B cell (primary cell): ENCODE measurements around the gene ADSS1. TPM values are rescaled to one million over a fixed set of nuclear protein-coding genes. Genes with fewer than 3 reads are reported as not detected.

Experiments
- ATAC-seq: fragments of 200-7000 bp; cut with Tn5 transposase; one replicate; pipeline ENCODE4 v1.10.0; 2021; ENCODE audit warnings: low read depth, mild to moderate bottlenecking, moderate number of reproducible peaks, moderate library complexity
- CTCF ChIA-PET: fragments of 350-600 bp; sonication (Branson Sonifier 250); formaldehyde crosslinking; loops from one replicate; lab custom pipeline; 2021; ENCODE audit warnings: antibody characterized with exemption, inconsistent platforms; lab: Charles Lee
- POLR2A ChIA-PET: fragments of 350-600 bp; sonication (Branson Sonifier 250); formaldehyde crosslinking; loops from one replicate; lab custom pipeline; 2021; ENCODE audit warnings: antibody characterized with exemption; lab: Charles Lee
- DNase-seq: peaks from one replicate; pipeline ENCODE4 v3.0.0; 2013
- H2AFZ ChIP-seq: 2 replicates; pipeline ENCODE4 v1.6.1; 2012; ENCODE audit warnings: mild to moderate bottlenecking, low read depth, low read length; ENCODE audit not compliant: insufficient read depth, poor library complexity, severe bottlenecking
- H3K27ac ChIP-seq, 2 donors: 1 replicate in 1 of 2; 2 replicates in 1 of 2; pipeline ENCODE4 v1.5.1; 2012 to 2013; ENCODE audit warnings: low read length in 2 of 2, mild to moderate bottlenecking in 2 of 2, moderate library complexity in 1 of 2
- H3K27me3 ChIP-seq, 4 experiments: fragments of 200-600 bp in 1 of 4; sonication (generic) in 1 of 4; replicated peaks in 1 of 4; 1 replicate in 2 of 4; 2 replicates in 2 of 4; pipeline versions ENCODE4 v1.6.1 to v1.7.0; 2013 to 2016; ENCODE audit warnings: low read length in 3 of 4, mild to moderate bottlenecking in 2 of 4, mixed read lengths in 1 of 4, moderate library complexity in 1 of 4; ENCODE audit not compliant: insufficient read depth in 4 of 4, control insufficient read depth in 3 of 4; ENCODE audit errors: control extremely low read depth in 1 of 4
- H3K36me3 ChIP-seq, 2 experiments: replicated peaks in 1 of 2; 1 replicate in 1 of 2; 2 replicates in 1 of 2; pipeline versions ENCODE4 v1.6.1 to v1.7.1; 2013; ENCODE audit warnings: low read length in 1 of 2; ENCODE audit not compliant: insufficient read depth in 2 of 2, control insufficient read depth in 1 of 2; ENCODE audit errors: control extremely low read depth in 1 of 2, extremely low read depth in 1 of 2
- H3K4me1 ChIP-seq, 2 donors: fragments of 200-600 bp in 1 of 2; sonication (generic) in 1 of 2; 1 replicate in 1 of 2; 2 replicates in 1 of 2; pipeline versions ENCODE4 v1.5.1 to v1.6.1; 2013 to 2017; ENCODE audit warnings: low read length in 2 of 2; ENCODE audit not compliant: control insufficient read depth in 2 of 2, insufficient read depth in 2 of 2
- H3K4me2 ChIP-seq: replicated peaks from 2 replicates; pipeline ENCODE3; 2012; ENCODE audit warnings: mild to moderate bottlenecking, low read depth, low read length; ENCODE audit not compliant: poor library complexity, severe bottlenecking
- H3K4me3 ChIP-seq, 5 experiments: fragments of 200-600 bp in 1 of 5; sonication (generic) in 1 of 5; 1 replicate in 3 of 5; 2 replicates in 2 of 5; pipeline versions ENCODE4 v1.5.1 to v1.7.0; 2011 to 2016; ENCODE audit warnings: low read length in 4 of 5, mild to moderate bottlenecking in 4 of 5, low read depth in 2 of 5, control low read depth in 1 of 5, moderate library complexity in 1 of 5; ENCODE audit not compliant: insufficient read depth in 1 of 5; ENCODE audit errors: control extremely low read depth in 1 of 5, extremely low read depth in 1 of 5
- H3K79me2 ChIP-seq: fragments of 200-600 bp; sonication (generic); one replicate; pipeline ENCODE4 v1.6.0; 2016; ENCODE audit warnings: low read length; ENCODE audit not compliant: control insufficient read depth, insufficient read depth
- H3K9ac ChIP-seq: fragments of 200-600 bp; sonication (generic); 2 replicates; pipeline ENCODE4 v1.6.1; 2017; ENCODE audit warnings: mild to moderate bottlenecking, low read length, moderate library complexity
- H3K9me3 ChIP-seq, 3 donors: one replicate each; pipeline versions ENCODE4 v1.6.1 to v1.7.1; 2013; ENCODE audit warnings: low read length in 2 of 3; ENCODE audit not compliant: control insufficient read depth in 2 of 3, insufficient read depth in 1 of 3; ENCODE audit errors: control extremely low read depth in 1 of 3
- H4K20me1 ChIP-seq: 2 replicates; pipeline ENCODE4 v1.6.0; 2012; ENCODE audit warnings: mild to moderate bottlenecking, low read length; ENCODE audit not compliant: insufficient read depth, control insufficient read depth, poor library complexity, severe bottlenecking
- H3K27ac Mint-ChIP-seq: one replicate; pipeline ENCODE4 v1.8.0; 2021; ENCODE audit warnings: mixed read lengths
- H3K27me3 Mint-ChIP-seq: one replicate; pipeline ENCODE4 v1.8.0; 2021; ENCODE audit warnings: mixed read lengths
- H3K4me1 Mint-ChIP-seq: one replicate; pipeline ENCODE4 v1.8.0; 2021; ENCODE audit warnings: mixed read lengths
- H3K4me3 Mint-ChIP-seq: one replicate; pipeline ENCODE4 v1.8.0; 2021; ENCODE audit warnings: mixed read lengths
- H3K9me3 Mint-ChIP-seq: one replicate; pipeline ENCODE4 v1.8.0; 2022; ENCODE audit warnings: mixed read lengths; ENCODE audit not compliant: insufficient read depth
- CTCF ChIP-seq: fragments of 200-600 bp; IDR thresholded peaks from one replicate; pipeline ENCODE4 v1.8.0; 2022; ENCODE audit warnings: antibody characterized with exemption, mild to moderate bottlenecking
- EZH2 ChIP-seq: IDR thresholded peaks from 2 replicates; pipeline ENCODE4 v1.6.1; 2012; ENCODE audit warnings: borderline replicate concordance, low read depth, mild to moderate bottlenecking, moderate library complexity, low read length; ENCODE audit not compliant: insufficient read depth, poor library complexity, severe bottlenecking
- WGBS: methylation state at CpG from one replicate; pipeline ENCODE4 v1.1.5; 2013; ENCODE audit warnings: missing lambda C conversion rate; ENCODE audit not compliant: insufficient coverage; 5-methylcytosine and 5-hydroxymethylcytosine counted together
- intact Hi-C: fragments of 100-400 bp; cut with micrococcal nuclease; formaldehyde crosslinking; loops from one replicate; pipeline ENCODE4 v1.10.0; 2022
- polyA plus RNA-seq: library from polyadenylated mRNA; depleted of rRNA; stranded (reverse); fragments of >200 nt; gene quantifications from 2 replicates; pipeline ENCODE4 v1.2.3, GENCODE V29; 2012
- total RNA-seq, 2 donors: library from RNA; stranded (reverse); fragments of 120-200 nt in 1 of 2; gene quantifications; 1 replicate in 1 of 2; 2 replicates in 1 of 2; pipeline versions ENCODE4 v1.2.3 to v1.2.4, GENCODE V29; 2013 to 2022

ADSS1 gene
- total and polyA plus RNA-seq, 2 donors (not counting 1 experiment from before 2014, with no cell fraction given) = 0.33 to 1.7 TPM

GRCh38 chr14:104702673-104703072, 21.4 kb upstream of the ADSS1 start:
- Mint-ChIP-seq H3K4me3 (no peak overlapping the region), H3K27me3 (no peaks in the 10 kb centered on the region), H3K27ac (no peak overlapping the region), H3K4me1 (peaks cover 6% of the 10 kb centered on the region), H3K9me3 (no peaks in the 10 kb centered on the region)
- intact Hi-C loops = no loop called here
- no peaks in the 10 kb centered on the region for H3K9me3 ChIP-seq
- no peak overlapping the region for H2AFZ ChIP-seq
- peaks cover 0 to 29% of the 10 kb centered on the region in 2 experiments for H3K36me3 ChIP-seq
- H3K27me3 ChIP-seq = no peaks in the 10 kb centered on the region
- no peak overlapping the region for H3K27ac ChIP-seq
- H3K79me2 ChIP-seq = peaks cover 11% of the 10 kb centered on the region
- ChIA-PET POLR2A (no interaction called here), CTCF (no interaction called here)
- H4K20me1 ChIP-seq = peaks cover 33% of the 10 kb centered on the region
- 100% methylated on average over 4 of the region's 4 CpGs for WGBS
- H3K4me1 ChIP-seq = no peaks in the 10 kb centered on the region
- no peak overlapping the region for H3K9ac ChIP-seq
- TF ChIP-seq CTCF (no peak), EZH2 (no peak)
- ATAC-seq = no peak
- H3K4me2 ChIP-seq = no peak overlapping the region
- no peak for DNase-seq
- no peak overlapping the region for H3K4me3 ChIP-seq

GRCh38 chr14:104703269-104703668, 20.8 kb upstream of the ADSS1 start:
- H3K9ac ChIP-seq = no peak overlapping the region
- 97% methylated on average over 28 of the region's 28 CpGs for WGBS
- CTCF ChIA-PET = interaction anchor here (1.1 kb wide), 1 partner anchor 8 kb away, joined by 5 read pairs; no protein-coding TSS in a partner anchor

More at GRCh38 chr14:104703269-104703668, 20.8 kb upstream of the ADSS1 start:
- TF ChIP-seq CTCF = no peak
- no peak for TF ChIP-seq EZH2
- Histone ChIP-seq H3K4me2 (no peak overlapping the region), H3K4me3 (no peak overlapping the region), H2AFZ (no peak overlapping the region), H3K79me2 (peaks cover 6% of the 10 kb centered on the region), H3K27me3 (no peaks in the 10 kb centered on the region), H3K27ac (no peak overlapping the region), H3K4me1 (peaks cover 0 to 3% of the 10 kb centered on the region in 2 donors), H3K36me3 (peaks cover 0 to 29% of the 10 kb centered on the region in 2 experiments), H4K20me1 (peaks cover 27% of the 10 kb centered on the region), H3K9me3 (no peaks in the 10 kb centered on the region)
- intact Hi-C loops = no loop called here
- H3K9me3 Mint-ChIP-seq = no peaks in the 10 kb centered on the region
- POLR2A ChIA-PET = no interaction called here
- no peak overlapping the region for H3K27ac Mint-ChIP-seq
- peaks cover 6% of the 10 kb centered on the region for H3K4me1 Mint-ChIP-seq
- H3K4me3 Mint-ChIP-seq = no peak overlapping the region
- no peaks in the 10 kb centered on the region for H3K27me3 Mint-ChIP-seq
- DNase-seq (no peak), ATAC-seq (no peak)
